ENCODE results near the gene PIK3R5.

Gene PIK3R5

GRCh38 chr17:8869114-8869815 lies 96.2 kb downstream of the PIK3R5 start:
- DNase-seq (ENCODE audit: low read depth), result no peak
- no peak for TF ChIP-seq CTCF (conservative IDR thresholded peaks at IDR 0.05; ENCODE audit: control insufficient read depth, insufficient read depth, low read depth, low read length)
- no peak overlapping the region for H3K4me3 ChIP-seq (ENCODE audit: control insufficient read depth, low read depth, low read length)

GRCh38 chr17:8868529-8868951 lies 97.0 kb downstream of the PIK3R5 start:
- no peak for DNase-seq (ENCODE audit: low read depth)
- no peak overlapping the region for H3K4me3 ChIP-seq (ENCODE audit: control insufficient read depth, low read depth, low read length)
- TF ChIP-seq CTCF (conservative IDR thresholded peaks at IDR 0.05; ENCODE audit: control insufficient read depth, insufficient read depth, low read depth, low read length), result no peak

GRCh38 chr17:8868092-8868491 lies 97.4 kb downstream of the PIK3R5 start:
- H3K4me3 ChIP-seq (ENCODE audit: control insufficient read depth, low read depth, low read length), result no peak overlapping the region
- no peak for DNase-seq (ENCODE audit: low read depth)
- no peak for TF ChIP-seq CTCF (conservative IDR thresholded peaks at IDR 0.05; ENCODE audit: control insufficient read depth, insufficient read depth, low read depth, low read length)

GRCh38 chr17:8867361-8867981 lies 98.0 kb downstream of the PIK3R5 start, which contains the start of gene PIK3R6:
PIK3R6 (minus strand) TSS chr17:8867674; CDS start chr17:8849794, 17,880 bp downstream.
- no peak for TF ChIP-seq CTCF (conservative IDR thresholded peaks at IDR 0.05; ENCODE audit: control insufficient read depth, insufficient read depth, low read depth, low read length)
- no peak within 1 kb of the TSS for H3K4me3 ChIP-seq (ENCODE audit: control insufficient read depth, low read depth, low read length)
- DNase-seq (ENCODE audit: low read depth), result no peak

GRCh38 chr17:8865811-8866210 lies 99.7 kb downstream of the PIK3R5 start:
- no peak overlapping the region for H3K4me3 ChIP-seq (ENCODE audit: control insufficient read depth, low read depth, low read length)
- DNase-seq (ENCODE audit: low read depth), result no peak
- TF ChIP-seq CTCF (conservative IDR thresholded peaks at IDR 0.05; ENCODE audit: control insufficient read depth, insufficient read depth, low read depth, low read length), result no peak

- H3K4me3 ChIP-seq (ENCODE audit: control insufficient read depth, low read depth, low read length), result no peak overlapping the region
- no peak for TF ChIP-seq CTCF (conservative IDR thresholded peaks at IDR 0.05; ENCODE audit: control insufficient read depth, insufficient read depth, low read depth, low read length)
- DNase-seq (ENCODE audit: low read depth), result no peak
Measured at GRCh38 chr17:8865385-8865784, 100.1 kb downstream of the PIK3R5 start.
